Ovary (tissue), 3 donors: ENCODE data around the gene RPUSD4.

Source experiments
- POLR2A ChIP-seq: fragments of 450-650 bp; IDR thresholded peaks from one replicate; pipeline ENCODE4 v1.6.1; 2017; ENCODE audit warnings: antibody characterized with exemption, mild to moderate bottlenecking, moderate library complexity
- TF ChIP-seq, protein P1 (sequence below), 3 donors: fragments of 450-650 bp in 2 of 3; fragments of 200-600 bp in 1 of 3; IDR thresholded peaks; one replicate each; pipeline versions ENCODE4 v1.5.1 to v1.8.0; 2016 to 2022; ENCODE audit warnings: antibody characterized with exemption in 3 of 3, mild to moderate bottlenecking in 1 of 3
- donor health status: DM: no; HTN: no; CAD: no.

DNA sequence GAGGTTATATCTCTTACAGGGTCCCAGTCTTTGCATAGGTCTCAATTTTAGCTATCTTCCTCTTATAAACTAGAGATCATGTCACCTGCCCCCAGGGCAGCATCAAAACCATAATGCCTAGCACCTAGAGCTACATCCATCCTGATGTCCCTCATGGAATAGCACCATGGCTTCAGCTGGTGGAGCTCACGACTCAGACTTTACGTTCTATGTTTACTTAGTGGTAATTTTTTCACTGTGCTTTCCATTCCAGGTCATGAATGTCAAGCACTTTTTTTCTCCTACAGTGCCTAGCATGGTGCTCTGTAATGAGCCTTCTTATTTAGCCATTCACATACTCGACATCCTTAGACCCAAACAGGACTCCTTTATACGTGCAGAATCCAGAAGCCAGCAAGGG, 58.4 kb downstream of the RPUSD4 start:
- TF ChIP-seq, protein P1, sequence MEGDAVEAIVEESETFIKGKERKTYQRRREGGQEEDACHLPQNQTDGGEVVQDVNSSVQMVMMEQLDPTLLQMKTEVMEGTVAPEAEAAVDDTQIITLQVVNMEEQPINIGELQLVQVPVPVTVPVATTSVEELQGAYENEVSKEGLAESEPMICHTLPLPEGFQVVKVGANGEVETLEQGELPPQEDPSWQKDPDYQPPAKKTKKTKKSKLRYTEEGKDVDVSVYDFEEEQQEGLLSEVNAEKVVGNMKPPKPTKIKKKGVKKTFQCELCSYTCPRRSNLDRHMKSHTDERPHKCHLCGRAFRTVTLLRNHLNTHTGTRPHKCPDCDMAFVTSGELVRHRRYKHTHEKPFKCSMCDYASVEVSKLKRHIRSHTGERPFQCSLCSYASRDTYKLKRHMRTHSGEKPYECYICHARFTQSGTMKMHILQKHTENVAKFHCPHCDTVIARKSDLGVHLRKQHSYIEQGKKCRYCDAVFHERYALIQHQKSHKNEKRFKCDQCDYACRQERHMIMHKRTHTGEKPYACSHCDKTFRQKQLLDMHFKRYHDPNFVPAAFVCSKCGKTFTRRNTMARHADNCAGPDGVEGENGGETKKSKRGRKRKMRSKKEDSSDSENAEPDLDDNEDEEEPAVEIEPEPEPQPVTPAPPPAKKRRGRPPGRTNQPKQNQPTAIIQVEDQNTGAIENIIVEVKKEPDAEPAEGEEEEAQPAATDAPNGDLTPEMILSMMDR (IDR thresholded peaks at IDR 0.05), result no peak
- no peak for TF ChIP-seq POLR2A
